Measurements from ENCODE around the gene ACOT11.
A peak's percentile ranks its signal among the peaks of the same experiment; 100 is the strongest.
"Not testable (repeated sequence)": the region's sequence is repeated elsewhere in the genome, so short reads cannot be mapped to it uniquely, and the experiment has no call there.

ACOT11 gene

DNA sequence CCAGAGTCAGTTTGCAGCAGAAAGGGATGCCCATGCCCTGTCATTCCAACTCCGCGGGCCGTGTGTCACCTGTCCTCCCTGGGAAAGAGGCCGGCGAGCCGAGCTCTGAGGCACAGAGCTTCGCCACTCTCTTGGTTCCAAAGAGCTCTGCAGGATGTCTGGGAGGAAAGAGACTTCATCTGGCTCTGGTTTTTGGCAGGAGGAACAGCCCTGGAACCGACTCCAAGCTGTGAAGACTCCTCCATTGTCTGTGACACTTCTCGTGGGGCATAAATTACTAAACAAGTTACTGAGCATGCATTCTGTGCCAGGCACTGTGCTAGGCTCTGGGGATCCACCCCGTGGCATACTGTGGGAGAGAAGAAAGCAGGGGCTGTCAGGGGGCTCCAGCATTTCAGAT lies 79.2 kb downstream of the ACOT11 start:
- DNase-seq (ENCODE audit: low read depth in 1 of 2, low spot score in 1 of 2), result no peak
- no peak overlapping the region for H3K4me3 ChIP-seq (replicated peaks; ENCODE audit: insufficient read depth, low read length)
- no peaks in the 10 kb centered on the region for H3K27me3 ChIP-seq (ENCODE audit: insufficient read depth, poor library complexity, severe bottlenecking)
- TF ChIP-seq, protein P1, sequence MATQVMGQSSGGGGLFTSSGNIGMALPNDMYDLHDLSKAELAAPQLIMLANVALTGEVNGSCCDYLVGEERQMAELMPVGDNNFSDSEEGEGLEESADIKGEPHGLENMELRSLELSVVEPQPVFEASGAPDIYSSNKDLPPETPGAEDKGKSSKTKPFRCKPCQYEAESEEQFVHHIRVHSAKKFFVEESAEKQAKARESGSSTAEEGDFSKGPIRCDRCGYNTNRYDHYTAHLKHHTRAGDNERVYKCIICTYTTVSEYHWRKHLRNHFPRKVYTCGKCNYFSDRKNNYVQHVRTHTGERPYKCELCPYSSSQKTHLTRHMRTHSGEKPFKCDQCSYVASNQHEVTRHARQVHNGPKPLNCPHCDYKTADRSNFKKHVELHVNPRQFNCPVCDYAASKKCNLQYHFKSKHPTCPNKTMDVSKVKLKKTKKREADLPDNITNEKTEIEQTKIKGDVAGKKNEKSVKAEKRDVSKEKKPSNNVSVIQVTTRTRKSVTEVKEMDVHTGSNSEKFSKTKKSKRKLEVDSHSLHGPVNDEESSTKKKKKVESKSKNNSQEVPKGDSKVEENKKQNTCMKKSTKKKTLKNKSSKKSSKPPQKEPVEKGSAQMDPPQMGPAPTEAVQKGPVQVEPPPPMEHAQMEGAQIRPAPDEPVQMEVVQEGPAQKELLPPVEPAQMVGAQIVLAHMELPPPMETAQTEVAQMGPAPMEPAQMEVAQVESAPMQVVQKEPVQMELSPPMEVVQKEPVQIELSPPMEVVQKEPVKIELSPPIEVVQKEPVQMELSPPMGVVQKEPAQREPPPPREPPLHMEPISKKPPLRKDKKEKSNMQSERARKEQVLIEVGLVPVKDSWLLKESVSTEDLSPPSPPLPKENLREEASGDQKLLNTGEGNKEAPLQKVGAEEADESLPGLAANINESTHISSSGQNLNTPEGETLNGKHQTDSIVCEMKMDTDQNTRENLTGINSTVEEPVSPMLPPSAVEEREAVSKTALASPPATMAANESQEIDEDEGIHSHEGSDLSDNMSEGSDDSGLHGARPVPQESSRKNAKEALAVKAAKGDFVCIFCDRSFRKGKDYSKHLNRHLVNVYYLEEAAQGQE (IDR thresholded peaks at IDR 0.05; ENCODE audit: insufficient replicate concordance, low read depth), result no peak
- TF ChIP-seq SPI1 (IDR thresholded peaks at IDR 0.05; ENCODE audit: borderline replicate concordance, low read depth), result no peak
- TF ChIP-seq GABPA (IDR thresholded peaks at IDR 0.05; ENCODE audit: low read depth), result no peak
- TF ChIP-seq, protein P2, sequence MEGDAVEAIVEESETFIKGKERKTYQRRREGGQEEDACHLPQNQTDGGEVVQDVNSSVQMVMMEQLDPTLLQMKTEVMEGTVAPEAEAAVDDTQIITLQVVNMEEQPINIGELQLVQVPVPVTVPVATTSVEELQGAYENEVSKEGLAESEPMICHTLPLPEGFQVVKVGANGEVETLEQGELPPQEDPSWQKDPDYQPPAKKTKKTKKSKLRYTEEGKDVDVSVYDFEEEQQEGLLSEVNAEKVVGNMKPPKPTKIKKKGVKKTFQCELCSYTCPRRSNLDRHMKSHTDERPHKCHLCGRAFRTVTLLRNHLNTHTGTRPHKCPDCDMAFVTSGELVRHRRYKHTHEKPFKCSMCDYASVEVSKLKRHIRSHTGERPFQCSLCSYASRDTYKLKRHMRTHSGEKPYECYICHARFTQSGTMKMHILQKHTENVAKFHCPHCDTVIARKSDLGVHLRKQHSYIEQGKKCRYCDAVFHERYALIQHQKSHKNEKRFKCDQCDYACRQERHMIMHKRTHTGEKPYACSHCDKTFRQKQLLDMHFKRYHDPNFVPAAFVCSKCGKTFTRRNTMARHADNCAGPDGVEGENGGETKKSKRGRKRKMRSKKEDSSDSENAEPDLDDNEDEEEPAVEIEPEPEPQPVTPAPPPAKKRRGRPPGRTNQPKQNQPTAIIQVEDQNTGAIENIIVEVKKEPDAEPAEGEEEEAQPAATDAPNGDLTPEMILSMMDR (IDR thresholded peaks at IDR 0.05; ENCODE audit: insufficient read depth, low read length), result no peak
- TF ChIP-seq POLR2AphosphoS5 (IDR thresholded peaks at IDR 0.05; ENCODE audit: low read depth), result no peak
- no peak overlapping the region for H3K27ac ChIP-seq (replicated peaks)

DNA sequence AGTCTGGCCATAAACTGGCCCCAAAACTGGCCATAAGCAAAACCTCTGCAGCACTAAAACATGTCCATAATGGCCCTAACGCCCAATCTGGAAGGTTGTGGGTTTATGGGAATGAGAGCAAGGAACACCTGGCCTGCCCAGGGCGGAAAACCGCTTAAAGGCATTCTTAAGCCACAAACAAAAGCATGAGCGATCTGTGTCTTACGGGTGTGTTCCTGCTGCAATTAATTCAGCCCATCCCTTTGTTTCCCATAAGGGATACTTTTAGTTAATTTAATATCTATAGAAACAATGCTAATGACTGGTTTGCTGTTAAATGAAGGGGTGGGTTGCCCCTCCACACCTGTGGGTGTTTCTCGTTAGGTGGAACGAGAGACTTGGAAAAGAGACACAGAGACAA lies 87.8 kb downstream of the ACOT11 start:
- not testable (repeated sequence) for H3K27ac ChIP-seq (replicated peaks); H3K27me3 ChIP-seq (ENCODE audit: insufficient read depth, poor library complexity, severe bottlenecking); DNase-seq (ENCODE audit: low read depth in 1 of 2, low spot score in 1 of 2); H3K4me3 ChIP-seq (replicated peaks; ENCODE audit: insufficient read depth, low read length)

DNA sequence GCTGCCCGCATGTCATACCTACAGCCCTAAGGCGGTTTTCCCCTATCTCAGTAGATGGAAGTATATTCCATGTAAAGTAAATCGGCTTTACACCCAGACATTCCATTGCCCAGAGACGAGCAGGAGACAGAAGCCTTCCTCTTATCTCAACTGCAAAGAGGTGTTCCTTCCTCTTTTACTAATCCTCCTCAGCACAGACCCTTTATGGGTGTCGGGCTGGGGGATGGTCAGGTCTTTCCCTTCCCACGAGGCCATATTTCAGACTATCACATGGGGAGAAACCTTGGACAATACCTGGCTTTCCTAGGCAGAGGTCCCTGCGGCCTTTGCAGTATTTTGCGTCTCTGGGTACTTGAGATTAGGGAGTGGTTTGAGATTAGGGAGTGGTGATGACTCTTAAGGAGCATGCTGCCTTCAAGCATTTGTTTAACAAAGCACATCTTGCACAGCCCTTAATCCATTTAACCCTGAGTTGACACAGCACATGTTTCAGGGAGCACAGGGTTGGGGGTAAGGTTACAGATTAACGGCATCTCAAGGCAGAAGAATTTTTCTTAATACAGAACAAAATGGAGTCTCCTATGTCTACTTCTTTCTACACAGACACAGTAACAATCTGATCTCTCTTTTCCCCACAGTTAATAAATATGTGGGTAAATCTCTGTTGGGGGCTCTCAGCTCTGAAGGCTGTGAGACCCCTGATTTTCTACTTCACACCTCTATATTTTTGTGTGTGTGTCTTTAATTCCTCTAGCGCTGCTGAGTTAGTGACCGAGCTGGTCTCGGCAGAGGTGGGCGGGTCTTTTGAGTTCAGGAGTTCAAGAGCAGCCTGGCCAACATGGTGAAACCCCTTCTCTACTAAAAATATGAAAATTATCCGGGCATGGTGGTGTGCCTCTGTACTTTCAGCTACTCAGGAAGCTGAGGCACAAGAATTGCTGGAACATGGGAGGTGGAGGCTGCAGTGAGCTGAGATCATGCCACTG lies 88.7 kb downstream of the ACOT11 start:
- peak in 1 of 2 experiments; percentile 13 for DNase-seq (ENCODE audit: low read depth in 1 of 2, low spot score in 1 of 2)
- not testable (repeated sequence) for H3K4me3 ChIP-seq (replicated peaks; ENCODE audit: insufficient read depth, low read length); H3K27ac ChIP-seq (replicated peaks); H3K27me3 ChIP-seq (ENCODE audit: insufficient read depth, poor library complexity, severe bottlenecking)

DNA sequence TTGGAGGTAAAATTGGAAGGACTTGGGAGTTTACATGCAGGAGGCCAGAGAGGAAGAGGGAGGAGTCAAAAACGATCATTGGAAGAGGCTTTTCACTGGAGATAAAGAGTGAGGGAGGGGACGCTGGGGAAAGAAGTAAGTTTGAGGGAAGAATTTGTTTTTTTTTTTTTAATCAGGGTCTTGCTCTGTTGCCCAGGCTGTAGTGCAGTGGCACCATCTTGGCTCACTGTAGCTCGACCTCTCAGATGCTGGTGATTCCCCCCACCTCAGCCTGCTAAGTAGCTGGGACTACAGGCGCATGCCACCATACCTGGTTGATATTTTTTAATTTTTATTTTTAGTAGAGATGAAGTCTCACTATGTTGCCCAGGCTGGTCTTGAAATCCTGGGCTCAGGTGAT lies 92.3 kb downstream of the ACOT11 start:
- no peak for DNase-seq (ENCODE audit: low read depth in 1 of 2, low spot score in 1 of 2)
- TF ChIP-seq SPI1 (IDR thresholded peaks at IDR 0.05; ENCODE audit: borderline replicate concordance, low read depth) (no peak), POLR2AphosphoS5 (IDR thresholded peaks at IDR 0.05; ENCODE audit: low read depth) (no peak), GABPA (IDR thresholded peaks at IDR 0.05; ENCODE audit: low read depth) (no peak)
- TF ChIP-seq, protein P1 (IDR thresholded peaks at IDR 0.05; ENCODE audit: insufficient replicate concordance, low read depth), result no peak
- TF ChIP-seq, protein P2 (IDR thresholded peaks at IDR 0.05; ENCODE audit: insufficient read depth, low read length), result no peak
- no peak overlapping the region for H3K27ac ChIP-seq (replicated peaks)
- H3K27me3 ChIP-seq (ENCODE audit: insufficient read depth, poor library complexity, severe bottlenecking), result no peaks in the 10 kb centered on the region
- H3K4me3 ChIP-seq (replicated peaks; ENCODE audit: insufficient read depth, low read length), result no peak overlapping the region

Measured in HL-60 (cell line).